Muscle of leg (tissue), 11 donors: Measurements from ENCODE around the gene IMMP2L. TPM values are rescaled to one million over a fixed set of nuclear protein-coding genes. Genes with fewer than 3 reads are reported as not detected.
"Not testable (repeated sequence)": the region's sequence is repeated elsewhere in the genome, so short reads cannot be mapped to it uniquely, and the experiment has no call there.

ENCODE experiments used
- DNase-seq: peaks from one replicate; pipeline ENCODE4 v3.0.0; 2013
- H3K27ac ChIP-seq: one replicate; pipeline ENCODE4 v1.5.1; 2013; ENCODE audit warnings: mild to moderate bottlenecking, low read length, control low read depth
- H3K27me3 ChIP-seq: one replicate; pipeline ENCODE4 v1.6.1; 2013; ENCODE audit warnings: low read length; ENCODE audit not compliant: control insufficient read depth, insufficient read depth
- H3K36me3 ChIP-seq: one replicate; pipeline ENCODE4 v1.6.1; 2013; ENCODE audit warnings: low read length; ENCODE audit not compliant: control insufficient read depth, insufficient read depth
- H3K4me1 ChIP-seq: one replicate; pipeline ENCODE4 v1.6.1; 2013; ENCODE audit warnings: low read length; ENCODE audit not compliant: control insufficient read depth, insufficient read depth
- H3K4me3 ChIP-seq: one replicate; pipeline ENCODE4 v1.5.1; 2013; ENCODE audit warnings: low read length, control low read depth
- H3K9me3 ChIP-seq: replicated peaks from 2 replicates; pipeline ENCODE4 v1.6.1; 2013; ENCODE audit warnings: low read depth, low read length; ENCODE audit not compliant: control insufficient read depth
- WGBS: methylation state at CpG from one replicate; pipeline ENCODE4 v1.1.5; 2013; ENCODE audit warnings: missing lambda C conversion rate; ENCODE audit not compliant: insufficient coverage; 5-methylcytosine and 5-hydroxymethylcytosine counted together
- polyA plus RNA-seq, 8 donors: library from polyadenylated mRNA; unstranded; fragments of 120-200 nt; gene quantifications; one replicate each; pipeline versions ENCODE4 v1.2.1 to v1.2.3, GENCODE V29; 2013; ENCODE audit warnings: inconsistent platforms in 1 of 8, low replicate concordance in 1 of 8; ENCODE audit not compliant: insufficient read length in 8 of 8, insufficient read depth in 1 of 8
- total RNA-seq: library from RNA; stranded (reverse); fragments of 120-200 nt; gene quantifications from one replicate; pipeline ENCODE4 v1.2.4, GENCODE V29; 2013

IMMP2L gene
- total and polyA plus RNA-seq, 9 donors: 15.0 to 20.4 (median 17.1) TPM

- Histone ChIP-seq H3K4me3 (no peak overlapping the region), H3K27me3 (no peaks in the 10 kb centered on the region), H3K27ac (no peak overlapping the region), H3K4me1 (no peaks in the 10 kb centered on the region), H3K36me3 (no peaks in the 10 kb centered on the region), H3K9me3 (no peaks in the 10 kb centered on the region)
- DNase-seq: no peak
Observed at GRCh38 chr7:111324228-111324627, 238.1 kb downstream of the IMMP2L start.

GRCh38 chr7:111323670-111324069 lies 238.6 kb downstream of the IMMP2L start:
- not testable (repeated sequence) for H3K36me3 ChIP-seq, DNase-seq, H3K9me3 ChIP-seq, H3K4me1 ChIP-seq, H3K4me3 ChIP-seq, H3K27ac ChIP-seq, H3K27me3 ChIP-seq
- no CpG with 5 or more reads among the region's 3 CpGs for WGBS

GRCh38 chr7:111320133-111320532 lies 242.2 kb downstream of the IMMP2L start:
- Histone ChIP-seq H3K4me1 (no peaks in the 10 kb centered on the region), H3K27ac (no peak overlapping the region), H3K27me3 (no peaks in the 10 kb centered on the region), H3K4me3 (no peak overlapping the region), H3K9me3 (no peaks in the 10 kb centered on the region), H3K36me3 (no peaks in the 10 kb centered on the region)
- DNase-seq: no peak

- Histone ChIP-seq H3K4me3 (no peak overlapping the region), H3K27ac (no peak overlapping the region), H3K36me3 (no peaks in the 10 kb centered on the region), H3K9me3 (no peaks in the 10 kb centered on the region), H3K27me3 (no peaks in the 10 kb centered on the region), H3K4me1 (no peaks in the 10 kb centered on the region)
- peak; percentile 17 for DNase-seq
Observed at GRCh38 chr7:111312966-111313365, 249.3 kb downstream of the IMMP2L start.

GRCh38 chr7:111308691-111309090 lies 253.6 kb downstream of the IMMP2L start:
- DNase-seq: peak; percentile 6
- Histone ChIP-seq H3K4me3 (no peak overlapping the region), H3K4me1 (no peaks in the 10 kb centered on the region), H3K27me3 (no peaks in the 10 kb centered on the region), H3K27ac (no peak overlapping the region), H3K36me3 (no peaks in the 10 kb centered on the region), H3K9me3 (no peaks in the 10 kb centered on the region)
- WGBS: no CpG with 5 or more reads among the region's 1 CpG

- no peak for DNase-seq
- Histone ChIP-seq H3K4me1 (no peaks in the 10 kb centered on the region), H3K27ac (no peak overlapping the region), H3K4me3 (no peak overlapping the region), H3K36me3 (no peaks in the 10 kb centered on the region), H3K9me3 (no peaks in the 10 kb centered on the region), H3K27me3 (no peaks in the 10 kb centered on the region)
- WGBS: no CpG with 5 or more reads among the region's 1 CpG
Observed at GRCh38 chr7:111301891-111302290, 260.4 kb downstream of the IMMP2L start.

- H3K4me3 ChIP-seq: no peak overlapping the region
- H3K36me3 ChIP-seq: no peaks in the 10 kb centered on the region
- H3K4me1 ChIP-seq: no peaks in the 10 kb centered on the region
- no peaks in the 10 kb centered on the region for H3K9me3 ChIP-seq
- H3K27ac ChIP-seq: no peak overlapping the region
- DNase-seq: no peak
- no peaks in the 10 kb centered on the region for H3K27me3 ChIP-seq
- no CpG with 5 or more reads among the region's 4 CpGs for WGBS
Observed at GRCh38 chr7:111294494-111294893, 267.8 kb downstream of the IMMP2L start.

GRCh38 chr7:111292026-111292470 lies 270.2 kb downstream of the IMMP2L start:
- Histone ChIP-seq H3K36me3 (no peaks in the 10 kb centered on the region), H3K4me1 (no peaks in the 10 kb centered on the region), H3K27me3 (no peaks in the 10 kb centered on the region), H3K9me3 (no peaks in the 10 kb centered on the region), H3K27ac (peak overlapping the region; percentile 23), H3K4me3 (no peak overlapping the region)
- peak; percentile 66 for DNase-seq
- 13% methylated on average over 1 of the region's 1 CpG for WGBS

GRCh38 chr7:111290982-111291381 lies 271.3 kb downstream of the IMMP2L start:
- DNase-seq: no peak
- Histone ChIP-seq H3K36me3 (no peaks in the 10 kb centered on the region), H3K4me3 (no peak overlapping the region), H3K27ac (no peak overlapping the region), H3K9me3 (no peaks in the 10 kb centered on the region), H3K4me1 (no peaks in the 10 kb centered on the region), H3K27me3 (no peaks in the 10 kb centered on the region)
- WGBS: no CpG with 5 or more reads among the region's 1 CpG

- Histone ChIP-seq H3K27me3 (no peaks in the 10 kb centered on the region), H3K4me1 (no peaks in the 10 kb centered on the region), H3K9me3 (no peaks in the 10 kb centered on the region), H3K27ac (no peak overlapping the region), H3K36me3 (no peaks in the 10 kb centered on the region), H3K4me3 (no peak overlapping the region)
- DNase-seq: no peak
- WGBS: no CpG with 5 or more reads among the region's 1 CpG
Observed at GRCh38 chr7:111290419-111290818, 271.9 kb downstream of the IMMP2L start.

- not testable (repeated sequence) for H3K27ac ChIP-seq, H3K36me3 ChIP-seq, H3K9me3 ChIP-seq, H3K27me3 ChIP-seq, DNase-seq, H3K4me1 ChIP-seq, H3K4me3 ChIP-seq
- no CpG with 5 or more reads among the region's 3 CpGs for WGBS
Observed at GRCh38 chr7:111288441-111288840, 273.9 kb downstream of the IMMP2L start.
